Transverse colon (tissue), 4 donors: ENCODE data around the gene XXYLT1. TPM values are rescaled to one million over a fixed set of nuclear protein-coding genes. Genes with fewer than 3 reads are reported as not detected.

ENCODE experiments used
- DNase-seq: peaks from one replicate; pipeline ENCODE4 v3.0.0-alpha.2; 2019
- H3K27ac ChIP-seq, 4 donors: fragments of 200-600 bp; sonication (generic); 2 replicates each; pipeline ENCODE4 v1.5.1; 2016 to 2018; ENCODE audit warnings: inconsistent platforms in 4 of 4
- H3K27me3 ChIP-seq: fragments of 200-600 bp; sonication (generic); 2 replicates; pipeline ENCODE4 v1.5.1; 2017; ENCODE audit warnings: inconsistent platforms
- H3K36me3 ChIP-seq, 4 donors: fragments of 200-600 bp; sonication (generic); 2 replicates each; pipeline ENCODE4 v1.5.1; 2017 to 2019; ENCODE audit warnings: inconsistent platforms in 4 of 4
- H3K4me1 ChIP-seq, 4 donors: fragments of 200-600 bp; sonication (generic); 2 replicates each; pipeline ENCODE4 v1.5.1; 2017 to 2020; ENCODE audit warnings: inconsistent platforms in 4 of 4
- H3K4me3 ChIP-seq, 4 donors: fragments of 200-600 bp; sonication (generic); 1 replicate in 1 of 4; 2 replicates in 3 of 4; pipeline versions ENCODE4 v1.5.1 to v1.6.1; 2017 to 2019; ENCODE audit warnings: inconsistent platforms in 4 of 4
- H3K9me3 ChIP-seq, 2 donors: fragments of 200-600 bp; sonication (generic); 2 replicates each; pipeline ENCODE4 v1.5.1; 2017 to 2019; ENCODE audit warnings: inconsistent platforms in 2 of 2
- CTCF ChIP-seq, 5 experiments: fragments of 200-600 bp in 3 of 5; fragments of 450-650 bp in 2 of 5; sonication (generic) in 3 of 5; IDR thresholded peaks; 1 replicate in 2 of 5; 2 replicates in 3 of 5; pipeline ENCODE4 v1.5.1; 2016 to 2017; ENCODE audit warnings: antibody characterized with exemption in 5 of 5, inconsistent platforms in 3 of 5, mild to moderate bottlenecking in 2 of 5, moderate library complexity in 1 of 5
- EP300 ChIP-seq: sonication (generic); formaldehyde crosslinking; IDR thresholded peaks from one replicate; pipeline ENCODE4 v1.6.1; 2017; ENCODE audit warnings: antibody characterized with exemption, low read depth
- POLR2A ChIP-seq: fragments of 450-650 bp; IDR thresholded peaks from one replicate; pipeline ENCODE4 v1.6.1; 2016; ENCODE audit warnings: antibody characterized with exemption, mild to moderate bottlenecking, moderate library complexity
- POLR2AphosphoS5 ChIP-seq, 3 donors: sonication (generic); formaldehyde crosslinking; IDR thresholded peaks; one replicate each; pipeline ENCODE4 v1.6.1; 2016; ENCODE audit warnings: antibody characterized with exemption in 3 of 3
- WGBS, 2 donors: methylation state at CpG; one replicate each; pipeline ENCODE4 v1.1.5; 2018; ENCODE audit warnings: low coverage in 1 of 2; 5-methylcytosine and 5-hydroxymethylcytosine counted together
- in situ Hi-C, 4 donors: fragments of 200-750 bp; cut with MboI; loops; one replicate each; pipeline versions ENCODE4 v1.15.0 to v1.15.1; 2017; ENCODE audit warnings: low sequenced_read_pairs in 3 of 4, low pct_ligation_motif_present in 1 of 4, low pct_unique_long_range_greater_than_20kb in 1 of 4
- intact Hi-C: fragments of 100-400 bp; cut with DNase I; formaldehyde crosslinking; loops from one replicate; pipeline ENCODE4 v1.15.1; 2023; ENCODE audit warnings: low total_unique reads
- total RNA-seq, 4 donors: library from RNA; depleted of rRNA; stranded (reverse); fragments of >200 nt; gene quantifications; one replicate each; pipeline ENCODE4 v1.1.0, GENCODE V29; 2016

Gene XXYLT1
- total RNA-seq, 4 donors from 2014 or later, result 3.0 to 10.0 (median 5.9) TPM

GRCh38 chr3:195212749-195213375 lies 58.1 kb downstream of the XXYLT1 start:
- in situ Hi-C loops, result no loop called here
- H3K4me1 ChIP-seq, result peaks cover 14 to 31% (median 23%) of the 10 kb centered on the region in 4 donors
- WGBS, 2 donors, result 94% methylated on average over 5 to 14 of the region's 14 CpGs
- TF ChIP-seq EP300, result no peak
- TF ChIP-seq CTCF (IDR thresholded peaks at IDR 0.05), result no peak
- TF ChIP-seq POLR2A, result no peak
- no peak for TF ChIP-seq POLR2AphosphoS5 (IDR thresholded peaks at IDR 0.05)
- H3K27me3 ChIP-seq, result no peaks in the 10 kb centered on the region
- H3K9me3 ChIP-seq, result no peaks in the 10 kb centered on the region
- H3K27ac ChIP-seq, result no peak overlapping the region
- intact Hi-C loops, result no loop called here
- DNase-seq, result no peak
- no peak overlapping the region for H3K4me3 ChIP-seq
- H3K36me3 ChIP-seq, result no peaks in the 10 kb centered on the region

- WGBS, 2 donors, result 88 to 92% methylated on average over 11 to 22 of the region's 22 CpGs
- intact Hi-C loops, result no loop called here
- DNase-seq, result no peak
- no peak for TF ChIP-seq POLR2A
- TF ChIP-seq CTCF (IDR thresholded peaks at IDR 0.05), result no peak
- H3K27me3 ChIP-seq, result no peaks in the 10 kb centered on the region
- H3K4me1 ChIP-seq, result peaks cover 14 to 33% (median 23%) of the 10 kb centered on the region in 4 donors
- H3K4me3 ChIP-seq, result no peak overlapping the region
- in situ Hi-C loops, result no loop called here
- H3K27ac ChIP-seq, result no peak overlapping the region
- no peaks in the 10 kb centered on the region for H3K36me3 ChIP-seq
- H3K9me3 ChIP-seq, result no peaks in the 10 kb centered on the region
These were observed 58.8 kb downstream of the XXYLT1 start for GRCh38 chr3:195212033-195212748.

- in situ Hi-C loops, result no loop called here
- intact Hi-C loops, result no loop called here
- no peak for DNase-seq
- Histone ChIP-seq H3K36me3 (no peaks in the 10 kb centered on the region), H3K27ac (peak overlapping the region; percentile 79 to 88 (median 84)), H3K27me3 (no peaks in the 10 kb centered on the region), H3K9me3 (no peaks in the 10 kb centered on the region), H3K4me1 (peaks cover 14 to 33% (median 23%) of the 10 kb centered on the region in 4 donors), H3K4me3 (no peak overlapping the region)
- TF ChIP-seq POLR2AphosphoS5 (IDR thresholded peaks at IDR 0.05), result peak; percentile 33 to 75 (median 70)
- no peak for TF ChIP-seq EP300
- 42 to 58% methylated on average over 4 to 13 of the region's 13 CpGs for WGBS, 2 donors
These were observed 60.5 kb downstream of the XXYLT1 start for GRCh38 chr3:195210266-195210973.

- in situ Hi-C loops (no loop called here), intact Hi-C loops (no loop called here)
- Histone ChIP-seq H3K27me3 (no peaks in the 10 kb centered on the region), H3K4me1 (peaks cover 14 to 39% (median 23%) of the 10 kb centered on the region in 4 donors), H3K36me3 (no peaks in the 10 kb centered on the region), H3K27ac (peak overlapping the region; percentile 79 to 88 (median 84)), H3K4me3 (no peak overlapping the region), H3K9me3 (no peaks in the 10 kb centered on the region)
- TF ChIP-seq POLR2A, result no peak
- no peak for TF ChIP-seq POLR2AphosphoS5 (IDR thresholded peaks at IDR 0.05)
- TF ChIP-seq CTCF (IDR thresholded peaks at IDR 0.05), result no peak
- no peak for TF ChIP-seq EP300
- no peak for DNase-seq
- 60 to 63% methylated on average over 1 to 12 of the region's 12 CpGs for WGBS, 2 donors
These were observed 61.1 kb downstream of the XXYLT1 start for GRCh38 chr3:195209847-195210265.
